NB4 (cell line): ENCODE data around the gene TFAP2A.
A peak's percentile ranks its signal among the peaks of the same experiment; 100 is the strongest.

Source experiments
- DNase-seq: peaks from one replicate; pipeline ENCODE4 v3.0.0; 2010; ENCODE audit warnings: low read depth
- H3K4me3 ChIP-seq: one replicate; pipeline ENCODE4 v1.5.1; 2011; ENCODE audit warnings: mild to moderate bottlenecking, low read depth, low read length, moderate library complexity
- CTCF ChIP-seq: IDR thresholded peaks from one replicate; pipeline ENCODE4 v1.5.1; 2012; ENCODE audit warnings: low read depth, low read length
- MAX ChIP-seq: IDR thresholded peaks from 2 replicates; pipeline ENCODE4 v1.6.1; 2011; ENCODE audit warnings: low read depth, low read length
- MYC ChIP-seq: IDR thresholded peaks from 2 replicates; pipeline ENCODE4 v1.6.1; 2011; ENCODE audit warnings: low read depth, low read length
- POLR2A ChIP-seq: IDR thresholded peaks from 2 replicates; pipeline ENCODE4 v1.6.1; 2011; ENCODE audit warnings: mild to moderate bottlenecking; ENCODE audit not compliant: insufficient read length; ENCODE audit errors: extremely low read depth

The TFAP2A gene

DNA sequence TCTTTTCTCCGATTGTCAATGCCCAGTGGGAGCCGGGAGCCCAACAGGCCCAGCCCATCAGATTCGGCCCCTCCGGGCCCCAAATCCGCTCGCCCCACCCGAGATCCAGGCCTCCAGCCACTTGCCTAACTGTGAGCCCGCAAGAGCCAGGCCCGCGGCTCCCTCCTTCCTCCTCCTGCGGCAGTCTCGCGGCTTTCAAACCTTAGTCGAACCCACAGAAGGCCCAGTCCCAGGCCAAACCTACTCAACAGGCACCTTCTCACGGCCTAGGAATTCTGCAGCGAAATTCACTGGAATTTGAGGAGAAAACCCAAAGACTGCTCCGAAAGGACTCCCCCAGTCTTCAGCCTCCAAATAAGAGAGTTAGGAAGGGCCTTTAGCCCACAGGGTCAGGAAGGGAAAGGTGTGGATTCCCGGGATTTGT lies 2.8 kb upstream of the TFAP2A start:
- H3K4me3 ChIP-seq = no peak overlapping the region
- no peak for TF ChIP-seq MAX

DNA sequence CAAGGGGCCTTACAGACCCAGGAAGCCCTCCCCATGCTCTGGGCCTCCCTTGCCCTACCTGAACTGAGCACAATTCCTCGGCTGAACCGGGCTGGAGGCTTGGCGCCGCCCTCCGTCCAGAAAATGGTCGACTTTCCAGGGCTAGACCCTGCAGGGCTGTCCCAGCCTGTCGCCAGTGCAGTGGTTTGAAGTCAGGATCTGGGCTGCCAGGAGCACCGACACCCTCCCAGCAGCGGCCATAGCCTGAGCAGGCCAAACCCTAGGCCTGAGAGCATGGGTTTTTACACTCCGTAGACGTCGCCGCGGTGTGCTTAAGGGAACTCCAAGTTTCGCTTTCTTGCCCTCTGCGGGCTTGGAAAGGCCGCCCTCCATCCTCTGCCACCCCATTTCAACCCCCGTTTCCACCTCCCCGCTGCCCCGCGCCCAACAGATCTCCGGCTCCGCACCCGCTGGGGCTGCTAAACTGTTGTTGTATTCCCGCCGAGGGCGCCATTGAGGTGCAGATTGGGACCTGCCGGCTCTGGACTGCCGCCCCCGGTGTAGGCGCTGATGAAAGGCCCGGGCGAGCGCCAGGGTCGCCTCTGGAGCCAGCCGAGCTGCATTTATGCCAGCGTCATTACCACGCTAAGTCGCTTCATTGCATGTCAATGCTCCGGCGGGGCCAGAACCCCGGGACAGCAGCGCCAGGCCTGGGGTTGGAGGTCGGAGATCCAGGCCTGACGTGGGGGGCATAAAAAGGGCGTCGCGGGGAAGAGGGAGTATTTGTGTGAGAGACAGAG lies 2.2 kb upstream of the TFAP2A start:
- no peak overlapping the region for H3K4me3 ChIP-seq
- DNase-seq = no peak
- TF ChIP-seq MYC (no peak), CTCF (no peak), POLR2A (no peak), MAX (no peak)

More for the DNA sequence above, 2.8 kb upstream of the TFAP2A start:
- DNase-seq = peak; percentile 44

DNA sequence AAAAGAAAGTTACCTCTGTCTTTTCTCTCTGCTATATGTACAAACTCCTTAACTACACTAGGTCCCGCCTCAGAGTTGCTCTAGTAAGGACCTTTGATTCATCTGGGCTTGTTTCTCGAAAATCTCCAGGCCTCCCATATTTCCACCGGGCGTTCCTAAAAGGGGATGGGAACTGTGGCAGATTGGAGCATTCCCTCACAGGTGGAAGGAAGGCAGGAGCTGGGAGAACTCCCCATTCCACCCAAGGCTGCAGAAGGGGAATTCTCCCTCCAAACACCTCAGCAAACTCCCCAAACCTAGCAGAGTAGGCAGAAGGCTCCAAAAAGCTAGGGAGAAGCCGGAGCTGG lies 1.6 kb upstream of the TFAP2A start:
- no peak for TF ChIP-seq MAX
- TF ChIP-seq POLR2A = no peak
- no peak for TF ChIP-seq CTCF
- TF ChIP-seq MYC = no peak
- no peak overlapping the region for H3K4me3 ChIP-seq
- DNase-seq = no peak

DNA sequence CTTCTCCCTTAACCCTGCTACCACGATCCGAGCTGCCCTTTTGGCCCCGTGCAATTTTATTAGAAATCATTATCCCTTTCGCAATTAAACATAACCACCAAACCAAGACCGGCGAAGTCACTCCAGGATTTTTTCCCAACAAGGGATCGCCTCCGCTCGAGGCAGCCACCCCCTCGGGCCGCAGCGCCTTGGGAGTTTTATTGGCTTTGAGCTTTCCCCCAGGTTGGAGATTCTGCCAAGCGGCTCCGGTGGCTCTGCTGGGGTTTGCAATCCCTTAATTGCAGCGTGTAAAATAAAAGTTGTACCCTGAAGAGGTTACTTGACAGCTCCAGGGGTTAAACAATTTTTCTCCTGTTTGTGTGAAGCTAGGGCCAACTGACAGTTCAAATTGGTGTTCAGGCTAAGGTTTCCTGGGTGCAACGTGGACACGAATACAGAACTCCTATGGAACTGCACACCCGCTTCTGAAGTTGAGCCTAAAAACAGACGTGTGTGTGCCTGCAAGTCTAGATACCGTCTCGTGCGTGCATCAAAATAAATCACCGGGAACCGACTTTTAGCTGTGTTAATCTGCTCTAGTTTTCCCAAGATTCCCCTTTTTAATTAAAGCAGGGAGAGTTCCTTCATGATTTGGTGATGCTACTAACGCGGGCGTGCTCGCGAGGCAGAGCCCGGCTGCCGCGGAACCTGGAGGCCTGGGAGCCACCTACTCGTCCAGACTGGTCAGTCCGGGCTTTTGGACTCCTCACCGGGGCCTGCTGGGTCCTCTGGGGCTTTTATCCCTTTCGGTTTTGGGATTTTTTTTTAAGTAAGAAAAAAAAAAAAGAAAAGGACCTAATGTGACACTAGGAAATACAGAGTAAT lies 975 bp upstream of the TFAP2A start:
- no peak for DNase-seq
- TF ChIP-seq MAX (no peak), POLR2A (no peak), CTCF (no peak), MYC (no peak)
- H3K4me3 ChIP-seq = no peak overlapping the region

GRCh38 chr6:10413850-10414738 lies 780 bp downstream of the TFAP2A start:
- peak; percentile 74 for DNase-seq
- no peak for TF ChIP-seq POLR2A
- peak; percentile 41 for TF ChIP-seq CTCF
- H3K4me3 ChIP-seq = peak overlapping the region; percentile 91
